GM18498 (cell line): ENCODE data around the gene OR10A5.
"Not testable (repeated sequence)": the region's sequence is repeated elsewhere in the genome, so short reads cannot be mapped to it uniquely, and the experiment has no call there.

Experiments
- ATAC-seq: cut with Tn5 transposase; IDR thresholded peaks from one replicate; pipeline ENCODE4 v1.9.1; 2021; ENCODE audit warnings: mild to moderate bottlenecking, moderate library complexity; ENCODE audit not compliant: unreplicated experiment

Gene OR10A5

GRCh38 chr11:6871278-6871677, 25.8 kb downstream of the OR10A5 start:
- ATAC-seq, result no peak

- ATAC-seq, result no peak
Measured at GRCh38 chr11:6875761-6876160, 30.3 kb downstream of the OR10A5 start.

GRCh38 chr11:6876325-6876724, 30.8 kb downstream of the OR10A5 start, which contains the start of gene OR10A4:
OR10A4 (plus strand) TSS chr11:6876625; CDS start chr11:6876648, 23 bp downstream.
- no peak for ATAC-seq

GRCh38 chr11:6876914-6877313, 31.4 kb downstream of the OR10A5 start:
- no peak for ATAC-seq

- no peak for ATAC-seq
Measured at GRCh38 chr11:6882751-6883150, 37.3 kb downstream of the OR10A5 start.

GRCh38 chr11:6887711-6888110, 42.2 kb downstream of the OR10A5 start:
- ATAC-seq, result not testable (repeated sequence)

- ATAC-seq, result no peak
Measured at GRCh38 chr11:6888830-6889229, 43.3 kb downstream of the OR10A5 start.

GRCh38 chr11:6889835-6890234, 44.4 kb downstream of the OR10A5 start:
- ATAC-seq, result no peak

GRCh38 chr11:6892400-6892799, 46.9 kb downstream of the OR10A5 start, which contains the start of gene OR2D2:
OR2D2 (minus strand) TSS chr11:6892500; CDS start chr11:6892500, 0 bp downstream.
- ATAC-seq, result no peak

GRCh38 chr11:6894097-6894496, 48.6 kb downstream of the OR10A5 start:
- ATAC-seq, result no peak

GRCh38 chr11:6895010-6895409, 49.5 kb downstream of the OR10A5 start:
- peak; percentile 92 for ATAC-seq
